SIG-M5 treated with dmso at 0.1 percent for 504 hours (cell line): ENCODE results near the gene ING5.
"Not testable (repeated sequence)": the region's sequence is repeated elsewhere in the genome, so short reads cannot be mapped to it uniquely, and the experiment has no call there.

Source experiments
- DNase-seq: peaks from one replicate; lab custom pipeline; 2025; ENCODE audit not compliant: unreplicated experiment; lab: John Stamatoyannopoulos, UW

ING5 gene

GRCh38 chr2:241701399-241702154, at the start of gene ING5:
Gene ING5 (plus strand): TSS chr2:241702039. CDS start chr2:241702066, 27 bp downstream.
- DNase-seq = peak; percentile 85

- no peak for DNase-seq
Observed at GRCh38 chr2:241652142-241652541, 49.7 kb upstream of the ING5 start.

- DNase-seq = no peak
Observed at GRCh38 chr2:241652722-241653121, 49.1 kb upstream of the ING5 start.

- DNase-seq = no peak
Observed at GRCh38 chr2:241653210-241653750, 48.6 kb upstream of the ING5 start.

- DNase-seq = no peak
Observed at GRCh38 chr2:241654551-241654950, 47.3 kb upstream of the ING5 start.

- no peak for DNase-seq
Observed at GRCh38 chr2:241655516-241656189, 46.2 kb upstream of the ING5 start.

GRCh38 chr2:241656190-241656741, 45.6 kb upstream of the ING5 start:
- no peak for DNase-seq

GRCh38 chr2:241657786-241658254, 44.0 kb upstream of the ING5 start:
- DNase-seq = no peak

GRCh38 chr2:241658296-241658695, 43.5 kb upstream of the ING5 start:
- no peak for DNase-seq

- DNase-seq = peak; percentile 66
Observed at GRCh38 chr2:241659150-241659739, 42.6 kb upstream of the ING5 start.

GRCh38 chr2:241660593-241661213, 41.1 kb upstream of the ING5 start:
- no peak for DNase-seq

- DNase-seq = not testable (repeated sequence)
Observed at GRCh38 chr2:241662731-241663130, 39.1 kb upstream of the ING5 start.

- DNase-seq = no peak
Observed at GRCh38 chr2:241665731-241666440, 36.0 kb upstream of the ING5 start.

GRCh38 chr2:241666627-241667400, 35.0 kb upstream of the ING5 start:
- DNase-seq = no peak

GRCh38 chr2:241668354-241668753, 33.5 kb upstream of the ING5 start:
- DNase-seq = no peak

- DNase-seq = no peak
Observed at GRCh38 chr2:241668839-241669238, 33.0 kb upstream of the ING5 start.

- no peak for DNase-seq
Observed at GRCh38 chr2:241670333-241671110, 31.3 kb upstream of the ING5 start.

GRCh38 chr2:241671457-241672240, 30.2 kb upstream of the ING5 start:
- no peak for DNase-seq
